ENCODE measurements around the gene AIG1.

AIG1 gene

DNA sequence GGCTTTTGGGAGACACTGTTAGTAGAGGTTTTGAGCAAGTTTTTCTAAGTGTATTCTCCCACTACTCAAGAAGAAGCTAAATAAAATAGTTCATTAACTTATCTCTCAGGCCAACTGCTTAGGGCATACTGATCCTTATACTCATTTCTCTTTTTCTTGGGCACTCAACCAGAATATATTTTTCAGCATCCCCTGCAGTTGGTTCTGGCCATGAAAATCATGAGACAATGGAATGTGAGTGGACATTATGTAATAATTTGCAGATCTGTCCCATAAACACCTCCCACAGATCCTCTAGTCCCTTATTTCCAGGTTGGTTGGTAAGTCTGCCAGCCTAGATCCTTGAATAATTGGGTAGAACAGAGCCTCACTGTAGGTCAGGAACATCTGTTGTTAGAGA lies 136.7 kb downstream of the AIG1 start:
- peak; percentile 21 for DNase-seq (ENCODE audit: low read depth)

DNA sequence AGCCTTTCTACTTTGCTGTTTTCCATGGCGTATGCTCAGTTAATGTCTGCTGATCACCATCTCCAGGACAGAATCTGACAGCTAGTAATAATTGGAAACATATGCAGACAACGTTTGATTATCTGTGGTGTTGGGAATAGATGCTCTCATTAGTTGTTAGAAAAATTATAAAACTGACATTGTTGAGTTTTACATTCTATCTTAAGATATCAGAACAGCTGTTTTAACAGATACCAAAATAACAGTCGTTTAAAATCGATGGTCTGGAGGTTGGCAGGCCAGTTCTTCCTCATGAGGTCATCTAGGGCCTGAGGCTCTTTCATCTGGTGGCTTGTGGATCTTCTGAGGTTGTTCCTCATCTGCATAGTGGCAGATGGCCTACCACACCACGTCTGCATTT lies 137.6 kb downstream of the AIG1 start:
- DNase-seq (ENCODE audit: low read depth): no peak

DNA sequence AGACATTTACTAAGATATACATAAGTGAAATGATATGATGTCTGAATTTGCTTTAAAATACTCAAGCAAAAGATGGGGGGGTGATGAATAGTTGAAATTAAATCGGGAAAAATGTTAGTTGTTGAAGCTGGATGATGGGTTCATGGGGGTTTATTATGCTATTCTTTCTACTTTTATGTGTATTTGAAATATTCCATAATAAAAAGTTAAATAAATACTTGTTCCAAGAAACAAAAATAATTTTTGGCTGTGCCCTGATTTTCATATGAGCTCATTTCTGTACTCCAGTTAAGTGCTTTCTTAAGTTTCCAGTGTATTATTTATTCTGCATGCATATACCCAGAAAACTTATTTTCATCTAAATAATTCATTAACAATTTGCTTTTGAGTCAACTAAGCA lies 138.6 kb downstream of the AIG1 start:
- DNase-seq (ENCODE audit: low read depth): no peak

DNA sequence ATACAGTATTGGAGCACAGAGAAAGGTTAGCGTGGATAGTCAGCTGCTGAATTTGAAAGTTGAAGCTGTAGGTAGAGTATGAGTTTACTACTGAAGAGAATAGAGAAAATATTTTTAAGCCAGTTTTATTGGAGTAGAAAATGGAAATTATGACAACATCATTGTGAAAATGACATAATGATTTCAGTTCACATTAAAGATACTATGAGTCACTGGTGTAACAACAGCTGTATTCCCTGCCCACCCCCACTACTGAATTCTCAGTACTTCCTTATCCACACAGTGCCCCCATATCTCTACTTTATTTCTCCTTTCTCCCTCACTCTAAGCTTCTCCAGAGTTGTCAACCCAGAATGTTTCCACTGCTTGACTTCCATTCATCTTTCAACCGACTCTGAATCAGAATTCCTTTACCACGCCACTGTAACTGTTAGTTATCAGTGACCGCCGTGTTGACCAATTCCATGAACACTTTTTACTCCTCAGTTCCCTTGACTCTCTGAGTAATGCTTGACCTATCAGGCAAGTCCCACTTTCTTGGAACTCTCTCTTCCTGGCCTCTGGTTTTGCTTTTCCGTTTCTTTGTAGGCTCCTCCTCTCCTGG lies 139.6 kb downstream of the AIG1 start:
- no peak for DNase-seq (ENCODE audit: low read depth)

DNA sequence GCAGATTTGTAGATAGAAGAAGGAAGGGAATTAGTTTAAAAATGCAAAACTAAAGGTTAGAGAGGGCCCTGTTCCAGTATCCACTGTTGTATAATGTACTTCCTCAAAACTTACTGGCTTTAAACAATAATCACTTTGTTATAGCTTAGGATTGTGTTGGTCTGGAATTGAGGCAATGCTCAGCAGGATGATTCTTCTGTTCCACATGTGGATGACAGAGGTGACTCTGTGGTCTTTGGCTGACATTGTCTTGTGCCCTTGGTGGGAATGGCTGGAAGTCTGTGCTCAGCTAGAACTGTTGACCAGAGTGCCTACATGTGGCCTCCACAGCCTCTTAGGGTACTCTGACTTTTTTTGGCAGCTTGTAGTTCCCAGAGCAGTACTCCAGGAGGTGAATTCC lies 143.4 kb downstream of the AIG1 start:
- DNase-seq (ENCODE audit: low read depth): no peak

GRCh38 chr6:143205131-143205535 lies 144.4 kb downstream of the AIG1 start:
- DNase-seq (ENCODE audit: low read depth): no peak

DNA sequence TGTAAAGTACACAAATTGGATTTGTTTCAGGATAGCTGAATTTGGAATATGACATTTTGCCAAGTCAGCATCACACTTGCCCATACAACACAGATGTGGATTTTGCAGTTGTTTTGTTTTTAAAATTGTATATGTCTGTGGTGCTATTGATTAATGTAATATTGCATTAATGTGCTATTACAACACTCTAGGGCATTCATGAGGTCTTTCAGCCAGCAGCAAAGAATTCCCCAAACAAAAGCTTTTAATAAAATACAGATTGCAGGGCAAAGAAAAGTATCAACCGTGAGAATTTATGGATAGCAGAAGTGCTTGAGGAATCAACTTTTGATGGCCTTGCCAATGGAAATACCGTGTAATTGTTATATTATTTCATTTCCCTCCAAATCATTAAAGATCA lies 144.9 kb downstream of the AIG1 start:
- DNase-seq (ENCODE audit: low read depth): no peak

DNA sequence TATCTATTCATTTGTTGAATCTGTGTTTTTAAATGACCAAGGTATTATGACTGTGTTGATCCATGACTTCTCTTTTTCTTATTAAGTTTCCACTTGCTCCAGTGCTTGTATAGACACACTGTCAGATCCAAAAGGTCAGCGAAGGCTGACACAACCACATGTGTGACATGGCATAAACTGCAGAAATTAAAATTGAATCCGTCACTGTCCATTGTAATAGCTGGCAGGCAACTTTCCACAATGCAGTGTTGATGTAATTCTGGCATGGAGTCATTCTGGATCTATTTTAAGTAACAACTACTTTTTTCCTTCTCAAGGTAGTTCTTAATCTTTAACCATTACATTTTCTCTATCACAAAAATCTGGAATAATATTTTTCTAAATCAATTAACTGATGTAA lies 145.3 kb downstream of the AIG1 start:
- DNase-seq (ENCODE audit: low read depth): no peak

GRCh38 chr6:143206550-143206949 lies 145.9 kb downstream of the AIG1 start:
- no peak for DNase-seq (ENCODE audit: low read depth)

DNA sequence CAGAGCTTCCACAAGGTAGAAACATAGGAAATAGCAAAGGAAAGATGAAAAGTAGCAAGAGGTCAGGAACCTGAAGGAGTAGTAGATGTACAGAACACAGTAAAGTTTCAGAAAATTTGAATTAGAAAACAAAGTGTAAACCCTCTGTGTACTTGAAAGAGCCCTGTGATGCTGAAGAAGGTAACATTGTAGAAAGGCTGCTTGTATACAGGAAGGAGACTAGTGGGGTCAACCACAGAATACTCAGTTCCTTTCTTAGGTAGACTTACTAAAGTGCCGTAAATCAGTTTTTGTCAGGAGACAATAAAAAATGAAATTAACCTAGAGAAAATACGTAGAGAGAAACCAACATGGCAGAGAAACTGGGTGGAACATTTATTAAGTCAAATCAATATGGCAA lies 149.7 kb downstream of the AIG1 start:
- DNase-seq (ENCODE audit: low read depth): no peak

DNA sequence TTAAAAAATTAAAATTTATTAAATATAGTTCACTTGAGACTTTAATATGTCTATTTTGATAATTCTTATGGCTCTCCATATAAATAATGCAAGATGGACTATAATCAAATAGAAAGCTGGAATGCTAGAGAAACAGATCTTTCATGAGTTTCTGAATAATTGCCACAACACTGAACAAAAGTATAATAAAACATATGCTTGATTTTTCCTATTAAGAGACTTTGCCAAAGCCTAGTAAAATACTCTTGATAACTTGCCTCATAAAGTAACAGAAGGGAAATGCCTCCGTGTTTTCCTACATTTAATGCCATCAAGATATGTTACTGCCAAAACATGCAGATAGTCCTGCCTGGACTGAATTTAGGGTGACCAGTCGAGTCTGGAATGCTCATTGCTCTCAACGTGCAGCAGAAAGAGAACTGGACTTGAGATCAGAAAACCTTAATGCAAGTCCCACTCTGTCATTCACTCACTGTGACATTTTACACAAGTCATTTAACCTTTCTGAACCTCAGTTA lies 153.2 kb downstream of the AIG1 start:
- DNase-seq (ENCODE audit: low read depth): no peak

- no peak for DNase-seq (ENCODE audit: low read depth)
Measured at GRCh38 chr6:143215363-143215762, 154.7 kb downstream of the AIG1 start.

DNA sequence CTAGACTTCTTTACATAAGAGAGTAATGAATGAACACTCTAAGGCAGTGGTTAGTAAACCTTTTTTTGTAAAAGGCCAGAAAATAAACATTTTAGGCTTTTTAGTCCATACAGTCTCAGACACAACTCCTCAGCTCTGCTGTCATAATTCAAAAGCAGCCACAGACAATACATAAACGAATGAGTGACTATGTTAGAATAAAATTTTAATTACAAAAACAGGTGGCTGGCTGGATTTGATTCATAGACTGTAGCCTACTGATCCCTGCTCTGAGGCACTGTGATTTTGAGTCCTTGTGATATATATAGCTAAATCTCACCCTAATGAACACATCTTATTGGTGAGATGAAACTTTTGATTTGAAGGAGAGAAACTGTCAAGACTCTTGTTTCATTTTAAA lies 155.1 kb downstream of the AIG1 start:
- DNase-seq (ENCODE audit: low read depth): no peak

GRCh38 chr6:143218233-143218632 lies 157.5 kb downstream of the AIG1 start:
- no peak for DNase-seq (ENCODE audit: low read depth)

DNA sequence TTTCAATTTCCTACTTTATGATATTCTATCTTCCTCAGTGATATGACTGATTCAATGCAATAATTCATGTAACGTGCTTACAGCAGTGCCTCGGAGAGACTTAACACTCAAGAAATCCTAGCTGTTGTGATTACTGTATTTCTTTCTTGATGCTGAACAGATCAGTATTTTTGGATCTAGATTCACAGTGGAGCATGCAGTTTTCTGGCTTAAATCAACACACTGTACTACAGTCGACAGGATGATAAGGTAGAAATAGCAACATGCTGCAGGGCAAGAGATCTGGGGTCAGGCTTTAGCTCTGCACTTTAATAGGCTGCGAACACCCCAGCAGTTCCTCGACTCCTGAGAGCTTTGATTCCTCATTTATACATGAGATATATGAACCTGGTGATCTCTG lies 161.0 kb downstream of the AIG1 start:
- DNase-seq (ENCODE audit: low read depth): no peak

DNA sequence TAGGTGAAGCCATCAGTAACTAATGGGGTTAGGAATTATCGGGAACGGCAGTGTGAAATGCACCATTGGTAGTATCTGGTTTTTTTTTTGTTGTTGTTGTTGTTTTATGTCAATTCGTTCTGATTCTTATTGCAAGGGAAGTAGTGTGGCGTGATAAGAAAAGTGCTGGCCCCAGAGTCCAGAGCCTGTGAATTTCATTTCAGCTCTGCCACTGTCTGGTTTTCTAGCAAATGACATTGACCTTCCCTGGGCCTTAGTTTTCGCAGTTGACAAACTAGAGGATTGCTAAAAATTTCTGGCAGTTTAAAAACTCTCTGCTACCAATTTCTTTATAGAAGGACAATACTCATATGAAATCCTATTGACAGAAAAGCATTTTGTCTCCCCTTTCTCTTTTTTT lies 161.6 kb downstream of the AIG1 start:
- no peak for DNase-seq (ENCODE audit: low read depth)

DNA sequence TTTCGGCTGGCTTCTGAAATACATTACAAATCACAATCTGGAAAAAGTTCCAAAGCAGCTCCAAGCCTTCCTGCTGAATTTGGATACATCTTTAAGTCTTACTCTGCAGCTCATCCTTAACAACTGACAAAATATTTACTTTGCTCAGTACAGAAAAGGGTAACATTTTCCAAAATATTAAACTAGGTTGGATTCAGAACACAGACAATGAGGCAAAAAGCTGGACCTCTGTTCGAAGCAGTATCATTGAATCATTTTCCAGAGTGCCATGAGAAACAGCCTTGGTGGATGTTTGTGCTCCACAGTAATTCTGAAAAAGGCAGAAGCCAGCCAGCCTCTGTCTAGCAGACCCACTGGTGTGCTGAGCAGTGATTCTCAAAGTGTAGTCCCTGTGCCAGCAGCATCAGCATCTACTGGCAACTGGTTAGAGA lies 162.1 kb downstream of the AIG1 start:
- no peak for DNase-seq (ENCODE audit: low read depth)

DNA sequence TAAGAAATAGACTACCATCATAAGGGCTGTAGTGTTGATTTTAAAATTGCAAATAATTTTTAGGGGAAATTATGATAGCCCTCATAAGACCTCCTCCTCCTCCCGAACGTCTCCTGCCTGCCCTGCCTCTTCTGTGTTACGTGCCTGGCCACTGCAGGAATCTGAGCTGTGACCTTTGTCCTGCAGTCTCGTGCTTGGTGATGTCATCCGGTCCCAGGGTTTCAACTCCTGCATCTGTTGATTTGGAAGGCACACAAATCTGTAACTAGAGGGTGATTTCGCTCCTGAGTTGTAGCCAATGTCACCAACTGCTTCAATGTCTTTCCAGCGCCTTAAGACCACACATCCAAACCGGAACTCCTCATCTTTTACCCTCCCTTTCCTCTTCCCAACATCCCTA lies 163.2 kb downstream of the AIG1 start:
- peak; percentile 5 for DNase-seq (ENCODE audit: low read depth)

GRCh38 chr6:143224516-143224915 lies 163.8 kb downstream of the AIG1 start:
- DNase-seq (ENCODE audit: low read depth): peak; percentile 1

- DNase-seq (ENCODE audit: low read depth): no peak
Measured at GRCh38 chr6:143225929-143226328, 165.2 kb downstream of the AIG1 start.

DNA sequence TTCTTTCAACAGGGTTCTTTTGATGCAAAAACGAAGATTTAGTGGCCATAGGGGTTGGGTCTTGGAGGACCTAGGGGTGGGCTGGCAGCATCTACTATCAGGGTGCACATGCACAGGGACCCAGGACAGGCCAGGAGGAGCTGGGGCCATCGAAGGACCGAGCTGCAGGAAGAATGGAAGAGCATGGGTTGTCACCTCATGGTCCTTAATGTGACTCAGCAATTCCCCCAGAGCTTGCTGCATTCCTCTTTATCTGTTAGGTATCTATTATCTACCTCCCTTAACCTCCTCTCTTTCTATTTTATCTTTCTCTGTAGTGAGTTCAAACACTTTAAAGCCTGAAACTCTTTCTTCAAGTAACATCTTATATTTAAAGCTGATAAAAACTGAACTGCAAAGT lies 167.0 kb downstream of the AIG1 start:
- DNase-seq (ENCODE audit: low read depth): no peak

DNA sequence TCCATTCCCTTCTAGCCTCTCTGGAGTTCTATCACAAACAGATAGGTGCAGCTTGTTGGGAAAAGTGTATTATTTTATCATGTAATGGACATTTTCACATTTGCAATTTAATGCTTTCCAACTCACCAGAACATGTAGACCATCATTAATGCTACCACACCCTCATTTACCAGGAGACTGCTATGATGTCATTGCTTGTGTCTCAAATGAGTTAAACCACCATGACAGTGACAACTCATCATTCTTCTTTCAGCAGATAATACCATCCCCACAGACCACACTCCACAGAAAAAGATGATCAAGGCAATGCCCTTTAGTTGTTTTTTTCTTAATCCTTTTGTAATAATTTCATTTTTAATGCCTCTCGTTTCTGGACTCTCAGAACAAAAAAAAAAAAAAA lies 168.7 kb downstream of the AIG1 start:
- DNase-seq (ENCODE audit: low read depth): no peak

GRCh38 chr6:143232849-143233248 lies 172.2 kb downstream of the AIG1 start:
- DNase-seq (ENCODE audit: low read depth): peak; percentile 21

DNA sequence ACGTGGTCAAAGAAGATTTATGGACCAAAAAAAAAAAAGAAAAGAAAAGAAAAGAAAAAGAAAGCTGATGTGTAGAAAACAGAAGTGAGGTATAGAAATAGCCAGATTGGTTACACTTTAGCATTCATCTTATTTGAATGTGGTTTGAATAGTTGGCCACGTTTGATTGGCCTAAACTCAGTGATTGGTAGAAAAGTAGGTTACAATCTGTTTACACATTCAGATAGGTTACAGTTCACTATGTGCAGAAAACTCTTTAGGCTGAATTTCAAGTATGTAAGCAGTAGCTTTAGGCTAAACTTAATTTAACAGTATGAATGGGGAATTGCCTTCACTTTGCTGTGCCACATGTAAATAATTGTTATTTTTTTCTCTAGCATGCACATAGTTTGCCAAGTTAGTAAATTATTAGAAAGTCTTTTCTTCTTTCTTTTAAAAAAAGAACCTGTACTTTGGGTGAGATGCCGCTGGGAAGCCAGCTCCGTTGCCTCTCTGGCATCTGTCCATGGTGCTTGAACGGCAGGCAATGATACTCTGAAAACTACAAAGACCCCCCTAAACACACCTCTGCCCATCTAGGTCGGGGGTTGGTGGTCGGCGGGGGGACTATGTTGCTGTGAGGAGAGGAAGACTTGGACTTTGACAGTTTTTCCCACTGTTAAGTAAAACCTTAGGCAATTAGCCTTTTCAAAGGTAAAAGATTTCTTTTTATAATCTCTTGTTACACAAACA lies 173.0 kb downstream of the AIG1 start:
- DNase-seq (ENCODE audit: low read depth): peak; percentile 18
